NCI-H146 treated with DMSO at 0.1 percent for 48 hours (cell line): Measurements from ENCODE around the gene GNGT2.
"Not testable (repeated sequence)": the region's sequence is repeated elsewhere in the genome, so short reads cannot be mapped to it uniquely, and the experiment has no call there.

Source experiments
- DNase-seq: peaks from one replicate; lab custom pipeline; 2025; ENCODE audit not compliant: unreplicated experiment; lab: John Stamatoyannopoulos, UW

Gene GNGT2

GRCh38 chr17:49180998-49181635 is 29.3 kb downstream of the GNGT2 start:
- no peak for DNase-seq

DNA sequence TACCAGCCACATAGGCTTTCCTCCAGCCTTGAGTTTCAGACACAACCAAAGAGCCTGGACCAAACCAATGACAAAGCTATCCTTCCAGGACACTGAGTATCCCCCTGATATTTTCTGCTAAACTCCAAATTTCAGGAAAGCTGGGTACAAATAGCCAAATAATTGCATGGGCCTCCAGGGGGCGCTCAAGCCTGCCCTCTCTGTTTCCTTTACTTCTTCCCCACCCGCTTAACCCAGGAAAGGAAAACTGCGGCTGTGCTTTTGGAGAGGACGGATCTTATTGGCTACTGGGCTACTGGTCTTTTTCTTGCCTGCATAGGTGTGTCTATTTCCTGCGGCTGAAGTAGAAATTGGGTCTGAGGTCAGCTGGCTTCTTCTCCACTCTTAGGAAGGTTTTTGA is 30.1 kb downstream of the GNGT2 start:
- no peak for DNase-seq

DNA sequence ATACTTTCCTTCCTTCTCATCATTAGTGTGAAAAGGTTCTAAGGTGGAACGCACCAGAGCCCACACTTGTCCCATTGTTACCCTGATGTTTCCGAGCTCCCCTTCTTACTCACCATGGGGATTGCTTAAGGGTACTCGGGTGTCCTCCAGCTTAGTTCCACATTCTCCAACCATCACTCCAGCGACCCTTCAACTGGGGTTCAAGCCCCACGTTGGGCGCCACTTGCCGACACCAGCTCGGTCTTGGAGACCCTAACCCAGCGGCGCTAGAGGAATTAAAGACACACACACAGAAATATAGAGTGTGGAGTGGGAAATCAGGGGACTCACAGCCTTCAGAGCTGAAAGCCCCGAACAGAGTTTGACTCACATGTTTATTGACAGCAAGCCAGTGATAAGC is 34.4 kb downstream of the GNGT2 start:
- not testable (repeated sequence) for DNase-seq

DNA sequence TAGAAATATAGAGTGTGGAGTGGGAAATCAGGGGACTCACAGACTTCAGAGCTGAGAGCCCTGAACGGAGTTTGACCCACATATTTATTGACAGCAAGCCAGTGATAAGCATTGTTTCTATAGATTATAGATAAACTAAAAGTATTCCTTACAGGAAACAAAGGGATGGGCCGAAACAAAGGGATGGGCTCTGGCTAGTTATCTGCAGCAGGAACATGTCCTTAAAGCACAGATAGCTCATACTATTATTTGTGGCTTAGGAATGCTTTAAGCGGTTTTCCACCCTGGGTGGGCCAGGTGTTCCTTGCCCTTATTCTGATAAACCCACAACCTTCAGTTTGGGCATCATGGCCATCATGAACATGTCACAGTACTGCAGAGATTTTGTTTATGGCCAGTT is 39.7 kb downstream of the GNGT2 start:
- DNase-seq: not testable (repeated sequence)

- no peak for DNase-seq
Measured at GRCh38 chr17:49170216-49170615, 40.2 kb downstream of the GNGT2 start.

DNA sequence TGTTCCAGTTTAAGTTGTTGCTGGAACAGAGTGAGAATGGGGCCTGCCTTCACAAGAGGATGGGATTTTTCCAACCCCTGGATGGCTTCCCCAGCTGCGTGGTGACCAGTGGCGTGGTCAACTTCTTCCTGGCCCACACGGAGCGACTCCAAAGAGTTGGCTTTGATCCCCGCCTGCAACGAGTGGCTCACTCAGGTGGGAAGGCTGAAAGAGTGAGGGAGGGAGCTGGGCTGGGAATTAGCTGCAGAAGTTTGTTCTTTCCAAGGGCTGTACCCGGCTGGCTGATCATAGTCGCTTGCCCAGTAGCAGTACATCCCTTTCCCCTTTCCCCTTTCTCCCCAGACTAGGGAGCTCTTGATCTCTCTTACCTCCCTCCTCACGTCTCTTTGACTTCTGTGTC is 41.7 kb downstream of the GNGT2 start:
- no peak for DNase-seq

GRCh38 chr17:49165143-49165542 is 45.2 kb downstream of the GNGT2 start:
- no peak for DNase-seq

DNA sequence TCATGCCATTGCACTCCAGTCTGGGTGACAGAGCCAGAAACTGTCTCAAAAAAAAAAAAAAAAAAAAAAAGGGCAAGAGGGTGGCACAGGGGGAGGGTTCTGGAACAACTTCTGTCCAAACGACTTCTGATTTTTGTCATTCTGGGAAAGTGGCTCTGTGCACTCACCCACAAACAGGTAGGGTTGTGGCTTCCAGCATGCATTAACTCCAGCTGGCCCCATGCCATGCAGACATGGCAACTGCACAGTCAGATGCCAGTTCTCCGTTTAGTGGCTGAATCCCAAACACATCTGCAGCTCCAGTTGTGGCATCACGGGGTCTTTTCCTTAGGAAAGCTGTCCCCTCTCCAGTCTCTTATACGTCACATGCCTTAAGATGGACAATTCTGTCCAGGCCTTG is 47.5 kb downstream of the GNGT2 start:
- no peak for DNase-seq

- DNase-seq: no peak
Measured at GRCh38 chr17:49157784-49158183, 52.6 kb downstream of the GNGT2 start.

DNA sequence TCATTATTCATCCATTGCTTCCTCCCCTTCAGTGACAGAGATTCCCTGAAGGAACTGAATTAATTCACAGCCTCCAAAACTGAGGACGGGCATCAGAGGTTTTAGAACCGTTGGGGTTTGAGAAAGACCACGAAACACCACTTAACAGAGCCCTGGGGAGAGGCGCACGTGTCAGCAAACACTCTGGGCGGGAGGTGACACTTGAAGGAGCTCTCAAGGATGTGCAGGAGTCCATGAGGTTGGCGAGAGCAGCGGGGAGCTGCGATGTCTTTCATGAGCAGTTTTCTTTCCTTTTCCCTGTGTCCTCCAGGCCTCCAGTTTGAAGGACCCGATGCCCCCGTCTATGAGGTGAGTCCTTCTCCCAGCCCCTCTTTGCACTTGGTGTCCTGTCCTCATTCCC is 54.1 kb downstream of the GNGT2 start:
- no peak for DNase-seq
